ENCODE measurements around the gene RAB11FIP4. TPM values are rescaled to one million over a fixed set of nuclear protein-coding genes. Genes with fewer than 3 reads are reported as not detected.

Gene RAB11FIP4
- total and polyA plus RNA-seq, 8 donors: 4.7 to 121 (median 11.7) TPM

DNA sequence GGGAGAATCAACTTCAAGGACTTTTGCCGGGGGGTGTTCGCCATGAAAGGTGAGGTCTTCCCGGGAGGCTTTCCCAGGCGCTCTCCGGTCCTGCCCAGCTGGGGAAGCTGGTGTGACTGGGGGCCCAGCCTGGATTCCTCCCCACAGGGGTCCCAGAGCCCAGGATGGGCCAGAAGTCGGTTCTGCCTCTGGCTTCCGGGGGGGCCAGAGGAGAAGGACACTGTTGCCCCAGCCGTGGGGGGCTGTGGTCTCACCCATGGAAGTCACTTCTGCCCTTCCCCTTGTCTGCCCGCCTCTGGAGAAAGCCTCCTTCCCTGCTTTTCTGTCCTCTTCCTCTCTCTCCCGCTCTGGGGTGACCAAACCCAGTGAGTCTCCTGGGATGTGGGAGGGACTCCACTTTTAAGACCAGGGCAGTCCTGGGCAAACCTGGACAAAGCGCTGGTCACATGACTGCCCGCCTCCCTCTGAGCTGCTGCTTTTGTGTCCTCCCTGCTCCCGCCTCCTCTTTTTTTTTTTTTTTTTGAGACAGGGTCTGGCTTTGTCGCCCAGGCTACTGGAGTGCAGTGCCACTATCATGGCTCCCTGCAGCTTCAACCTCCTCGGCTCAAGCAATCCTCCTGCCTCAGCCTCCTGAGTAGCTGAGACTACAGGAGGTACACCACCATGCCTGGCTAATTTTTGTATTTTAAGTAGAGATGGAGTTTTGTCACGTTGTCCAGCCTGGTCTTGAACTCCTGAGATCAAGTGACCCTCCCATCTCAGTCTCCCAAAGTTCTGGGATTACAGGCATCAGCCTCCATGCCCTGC is 40.6 kb downstream of the RAB11FIP4 start:
- no peaks in the 10 kb centered on the region for H3K36me3 ChIP-seq

DNA sequence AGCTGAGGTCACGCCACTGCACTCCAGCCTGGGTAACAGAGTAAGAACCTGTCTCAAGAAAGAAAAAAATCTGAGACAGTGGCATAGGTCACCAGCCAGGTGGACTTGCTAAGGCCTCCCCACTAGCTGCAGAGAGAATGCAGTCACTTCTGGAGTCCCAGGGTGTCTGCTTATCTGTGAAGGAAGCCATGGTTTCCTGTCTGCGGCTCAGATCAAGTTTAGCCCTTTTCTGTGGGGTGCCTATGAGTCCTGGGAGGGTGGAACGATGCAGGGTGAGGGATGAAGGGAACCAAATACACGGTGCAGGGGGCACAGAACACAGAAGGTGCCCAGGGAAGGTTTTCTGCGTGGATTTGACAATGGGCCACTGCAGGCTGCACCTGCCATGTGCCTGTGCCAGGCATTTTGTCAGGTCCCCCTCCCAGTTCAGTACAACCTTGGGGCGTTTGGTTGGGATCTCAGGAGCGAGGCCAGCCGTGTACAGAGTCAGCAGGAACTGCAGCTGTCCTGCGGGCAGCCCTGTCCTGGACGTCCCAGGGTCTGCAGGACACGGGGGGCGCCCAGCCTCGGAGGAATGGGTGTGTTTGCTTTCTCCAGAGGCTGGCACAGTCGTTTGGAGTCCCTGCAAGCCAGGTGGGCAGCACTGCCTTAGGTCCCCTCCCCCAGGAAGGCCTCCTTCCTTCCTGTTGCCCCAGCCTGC is 41.8 kb downstream of the RAB11FIP4 start:
- no peaks in the 10 kb centered on the region for H3K36me3 ChIP-seq
- no peaks in the 10 kb centered on the region for H3K9me3 ChIP-seq
- 45 to 66% (median 63%) methylated on average over 9 to 14 of the region's 14 CpGs for WGBS, 5 donors
- TF ChIP-seq EP300 (IDR thresholded peaks at IDR 0.05): no peak
- no peak for TF ChIP-seq POLR2AphosphoS5 (IDR thresholded peaks at IDR 0.05)
- TF ChIP-seq, protein P1, sequence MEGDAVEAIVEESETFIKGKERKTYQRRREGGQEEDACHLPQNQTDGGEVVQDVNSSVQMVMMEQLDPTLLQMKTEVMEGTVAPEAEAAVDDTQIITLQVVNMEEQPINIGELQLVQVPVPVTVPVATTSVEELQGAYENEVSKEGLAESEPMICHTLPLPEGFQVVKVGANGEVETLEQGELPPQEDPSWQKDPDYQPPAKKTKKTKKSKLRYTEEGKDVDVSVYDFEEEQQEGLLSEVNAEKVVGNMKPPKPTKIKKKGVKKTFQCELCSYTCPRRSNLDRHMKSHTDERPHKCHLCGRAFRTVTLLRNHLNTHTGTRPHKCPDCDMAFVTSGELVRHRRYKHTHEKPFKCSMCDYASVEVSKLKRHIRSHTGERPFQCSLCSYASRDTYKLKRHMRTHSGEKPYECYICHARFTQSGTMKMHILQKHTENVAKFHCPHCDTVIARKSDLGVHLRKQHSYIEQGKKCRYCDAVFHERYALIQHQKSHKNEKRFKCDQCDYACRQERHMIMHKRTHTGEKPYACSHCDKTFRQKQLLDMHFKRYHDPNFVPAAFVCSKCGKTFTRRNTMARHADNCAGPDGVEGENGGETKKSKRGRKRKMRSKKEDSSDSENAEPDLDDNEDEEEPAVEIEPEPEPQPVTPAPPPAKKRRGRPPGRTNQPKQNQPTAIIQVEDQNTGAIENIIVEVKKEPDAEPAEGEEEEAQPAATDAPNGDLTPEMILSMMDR (IDR thresholded peaks at IDR 0.05): no peak
- TF ChIP-seq POLR2A (IDR thresholded peaks at IDR 0.05): no peak
- H3K27me3 ChIP-seq: peaks cover 0 to 63% (median 6%) of the 10 kb centered on the region in 3 donors
- intact Hi-C loops (cut with DNase I; ENCODE audit: low total_unique reads): loop anchor here (10.0 kb wide), 1 partner anchor 412 kb away; no protein-coding TSS in a partner anchor
- H3K27ac ChIP-seq: no peak overlapping the region
- DNase-seq: no peak
- peaks cover 0 to 8% (median 7%) of the 10 kb centered on the region in 4 donors for H3K4me1 ChIP-seq
- H3K4me3 ChIP-seq: no peak overlapping the region

More for the DNA sequence above, 40.6 kb downstream of the RAB11FIP4 start:
- no peak overlapping the region for H3K4me3 ChIP-seq
- intact Hi-C loops (cut with DNase I; ENCODE audit: low total_unique reads): loop anchor here (10.0 kb wide), 1 partner anchor 413 kb away; no protein-coding TSS in a partner anchor
- peaks cover 0 to 75% (median 6%) of the 10 kb centered on the region in 3 donors for H3K27me3 ChIP-seq
- TF ChIP-seq EP300 (IDR thresholded peaks at IDR 0.05): no peak
- TF ChIP-seq, protein P1 (IDR thresholded peaks at IDR 0.05): no peak
- TF ChIP-seq POLR2AphosphoS5 (IDR thresholded peaks at IDR 0.05): no peak
- no peak for TF ChIP-seq POLR2A (IDR thresholded peaks at IDR 0.05)
- 50 to 69% (median 56%) methylated on average over 15 to 16 of the region's 16 CpGs for WGBS, 5 donors
- DNase-seq: no peak
- H3K27ac ChIP-seq: no peak overlapping the region
- H3K9me3 ChIP-seq: no peaks in the 10 kb centered on the region
- peaks cover 0 to 1% (median under 1%) of the 10 kb centered on the region in 4 donors for H3K4me1 ChIP-seq

DNA sequence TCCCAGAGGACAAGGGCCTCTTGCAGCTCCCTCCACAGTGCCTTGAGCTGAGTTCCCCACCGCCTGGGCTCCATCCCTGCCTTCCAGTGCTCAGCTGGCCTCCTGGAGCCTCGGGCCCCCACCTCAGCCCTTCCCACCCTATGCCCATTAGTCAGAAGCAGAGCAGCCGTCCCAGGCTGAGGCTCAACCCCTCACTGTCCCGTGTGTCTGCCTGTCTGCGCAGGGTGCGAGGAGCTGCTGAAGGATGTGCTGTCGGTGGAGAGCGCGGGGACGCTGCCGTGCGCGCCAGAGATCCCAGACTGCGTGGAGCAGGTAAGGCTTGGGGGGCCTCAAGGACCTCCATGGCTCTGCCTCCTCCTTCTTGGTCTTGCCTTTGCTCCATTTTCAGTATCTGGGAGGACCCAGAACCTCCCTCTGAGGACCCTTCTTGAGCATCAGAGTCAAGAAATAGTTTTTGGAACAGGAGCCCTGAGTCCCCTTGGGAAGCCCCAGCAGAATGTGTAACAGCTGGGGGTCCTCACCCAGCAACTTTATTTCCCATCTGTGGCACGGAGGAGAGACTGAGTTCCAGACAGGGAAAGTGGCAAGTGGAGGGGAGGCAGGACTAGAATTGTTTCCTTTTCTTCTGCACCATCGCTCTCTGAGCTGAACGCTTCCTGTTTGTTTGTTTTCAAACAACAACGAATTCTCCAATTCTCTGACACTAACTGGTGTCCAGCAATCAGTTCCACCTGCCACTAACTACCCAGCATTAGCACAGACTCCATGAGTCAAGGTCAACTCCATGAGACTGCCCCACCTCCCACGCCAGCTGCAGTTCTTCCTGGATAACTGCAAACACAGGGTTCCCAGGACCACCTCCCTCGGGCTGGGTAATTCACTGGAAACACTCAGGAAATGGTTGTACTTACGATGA is 42.6 kb downstream of the RAB11FIP4 start:
- intact Hi-C loops (cut with DNase I; ENCODE audit: low total_unique reads): loop anchor here (10.0 kb wide), 1 partner anchor 411 kb away; no protein-coding TSS in a partner anchor
- H3K9me3 ChIP-seq: no peaks in the 10 kb centered on the region
- no peak for DNase-seq

More for the DNA sequence above, 42.6 kb downstream of the RAB11FIP4 start:
- Histone ChIP-seq H3K36me3 (no peaks in the 10 kb centered on the region), H3K27ac (no peak overlapping the region), H3K4me3 (no peak overlapping the region), H3K4me1 (peaks cover 0 to 8% (median 7%) of the 10 kb centered on the region in 4 donors), H3K27me3 (peaks cover 0 to 57% (median 6%) of the 10 kb centered on the region in 3 donors)
- TF ChIP-seq, protein P1 (IDR thresholded peaks at IDR 0.05): no peak
- WGBS, 5 donors: 77 to 82% (median 79%) methylated on average over 20 to 21 of the region's 21 CpGs

Data from stomach (tissue), 9 donors.